ENCODE results near the gene RFTN1. TPM values are rescaled to one million over a fixed set of nuclear protein-coding genes. Genes with fewer than 3 reads are reported as not detected.

RFTN1 gene
- total and polyA plus RNA-seq, 2 donors (not counting 3 experiments of a cell fraction or from before 2014, with no cell fraction given), result 40.3 to 43.3 TPM

DNA sequence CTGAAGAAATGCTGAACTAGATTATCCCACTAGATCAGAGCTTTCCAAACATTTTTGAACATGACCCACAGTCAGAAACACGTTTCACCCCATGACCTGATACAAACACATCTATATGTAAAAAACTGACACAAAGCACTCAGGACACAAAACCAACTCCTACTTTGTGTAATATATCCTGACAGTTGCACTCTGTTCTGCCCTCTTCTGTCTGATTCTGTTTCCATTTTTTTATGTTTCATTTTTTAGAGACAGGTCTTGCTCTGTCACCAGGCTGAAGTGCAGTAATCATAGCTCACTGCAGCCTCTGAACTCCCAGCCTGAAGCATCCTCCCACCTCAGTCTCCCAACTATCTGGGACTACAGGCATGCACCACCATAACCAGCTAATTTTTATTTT is 15.8 kb upstream of the RFTN1 start:
- no TSS peak for BruUV-seq (replicated peaks)
- no peak overlapping the region for H3K4me2 ChIP-seq (ENCODE audit: insufficient read depth, low read length)
- H4K20me1 ChIP-seq (replicated peaks; ENCODE audit: control insufficient read depth, extremely low read depth, insufficient read depth, low read length), result no peaks in the 10 kb centered on the region
- intact Hi-C loops (cut with micrococcal nuclease), result no loop called here
- dilution Hi-C loops (cut with MboI; ENCODE audit: extremely low pct_ligation_motif_present, low sequenced_read_pairs), result no loop called here
- H3K9me1 ChIP-seq (replicated peaks; ENCODE audit: control insufficient read depth, extremely low read depth, insufficient read depth, low read length), result no peaks in the 10 kb centered on the region
- no peaks in the 10 kb centered on the region for H3K9me3 ChIP-seq (replicated peaks; ENCODE audit: control insufficient read depth, insufficient read depth, low read length)
- H3K4me3 ChIP-seq (replicated peaks in 1 of 3; ENCODE audit: insufficient read depth in 1 of 3, low read depth in 1 of 3, low read length in 3 of 3), result no peak overlapping the region
- ChIA-PET CTCF (interaction anchor here (0.8 to 4.6 kb wide), 8 partner anchors 10 to 261 kb away, joined by 3 to 55 read pairs (median 4); no protein-coding TSS in a partner anchor), POLR2A (no interaction called here)
- H3K4me1 ChIP-seq (ENCODE audit: control insufficient read depth, extremely low read depth, insufficient read depth, low read length), result no peaks in the 10 kb centered on the region
- H3K27me3 ChIP-seq (ENCODE audit: control insufficient read depth in 2 of 2, insufficient read depth in 2 of 2, low read length in 2 of 2), result peaks cover 12 to 19% of the 10 kb centered on the region in 2 experiments
- no peak for DNase-seq (ENCODE audit: low read depth, low spot score)
- no peaks in the 10 kb centered on the region for H3K79me2 ChIP-seq (ENCODE audit: control insufficient read depth, insufficient read depth, low read length)
- no peak overlapping the region for H2AFZ ChIP-seq (ENCODE audit: low read depth, low read length)
- FAIRE-seq, result peak; percentile 12
- H3K27ac ChIP-seq (ENCODE audit: insufficient read depth, low read depth, low read length), result no peak overlapping the region
- no peak overlapping the region for H3K9ac ChIP-seq (replicated peaks; ENCODE audit: extremely low read depth, insufficient read depth, low read length)
- TF ChIP-seq MYC (IDR thresholded peaks at IDR 0.05; ENCODE audit: low read depth, low read length), result no peak
- TF ChIP-seq, protein P1, sequence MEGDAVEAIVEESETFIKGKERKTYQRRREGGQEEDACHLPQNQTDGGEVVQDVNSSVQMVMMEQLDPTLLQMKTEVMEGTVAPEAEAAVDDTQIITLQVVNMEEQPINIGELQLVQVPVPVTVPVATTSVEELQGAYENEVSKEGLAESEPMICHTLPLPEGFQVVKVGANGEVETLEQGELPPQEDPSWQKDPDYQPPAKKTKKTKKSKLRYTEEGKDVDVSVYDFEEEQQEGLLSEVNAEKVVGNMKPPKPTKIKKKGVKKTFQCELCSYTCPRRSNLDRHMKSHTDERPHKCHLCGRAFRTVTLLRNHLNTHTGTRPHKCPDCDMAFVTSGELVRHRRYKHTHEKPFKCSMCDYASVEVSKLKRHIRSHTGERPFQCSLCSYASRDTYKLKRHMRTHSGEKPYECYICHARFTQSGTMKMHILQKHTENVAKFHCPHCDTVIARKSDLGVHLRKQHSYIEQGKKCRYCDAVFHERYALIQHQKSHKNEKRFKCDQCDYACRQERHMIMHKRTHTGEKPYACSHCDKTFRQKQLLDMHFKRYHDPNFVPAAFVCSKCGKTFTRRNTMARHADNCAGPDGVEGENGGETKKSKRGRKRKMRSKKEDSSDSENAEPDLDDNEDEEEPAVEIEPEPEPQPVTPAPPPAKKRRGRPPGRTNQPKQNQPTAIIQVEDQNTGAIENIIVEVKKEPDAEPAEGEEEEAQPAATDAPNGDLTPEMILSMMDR (IDR thresholded peaks at IDR 0.05; ENCODE audit: extremely low read depth in 1 of 2, insufficient read depth in 1 of 2, low read depth in 1 of 2, low read length in 2 of 2), result no peak
- TF ChIP-seq, protein P2, sequence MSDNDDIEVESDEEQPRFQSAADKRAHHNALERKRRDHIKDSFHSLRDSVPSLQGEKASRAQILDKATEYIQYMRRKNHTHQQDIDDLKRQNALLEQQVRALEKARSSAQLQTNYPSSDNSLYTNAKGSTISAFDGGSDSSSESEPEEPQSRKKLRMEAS (IDR thresholded peaks at IDR 0.05; ENCODE audit: insufficient read depth, insufficient read length), result no peak
- no peaks in the 10 kb centered on the region for H3K36me3 ChIP-seq (ENCODE audit: control insufficient read depth in 2 of 2, extremely low read depth in 1 of 2, insufficient read depth in 2 of 2, low read length in 2 of 2)

DNA sequence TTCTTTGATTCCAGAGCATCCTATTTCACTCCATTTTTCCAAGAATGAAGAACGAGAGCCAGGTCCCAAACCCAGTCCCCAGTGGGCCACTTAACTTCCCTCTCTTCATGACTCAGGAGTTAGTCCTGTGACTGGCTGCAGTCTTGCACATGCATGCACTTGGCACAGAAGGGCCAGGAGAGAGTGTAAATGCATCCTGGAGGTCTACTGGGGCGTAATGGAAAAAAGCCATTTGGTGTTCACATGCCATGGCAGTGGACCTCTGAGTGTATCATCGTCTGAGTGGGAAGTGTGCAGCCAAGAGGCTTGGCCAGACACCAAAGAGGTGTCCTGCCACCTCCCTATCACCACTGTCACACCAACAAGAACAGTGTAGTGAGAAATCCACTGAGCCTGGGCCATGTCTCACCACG is 15.1 kb upstream of the RFTN1 start:
- Histone ChIP-seq H3K9me3 (replicated peaks; ENCODE audit: control insufficient read depth, insufficient read depth, low read length) (no peaks in the 10 kb centered on the region), H3K27ac (ENCODE audit: insufficient read depth, low read depth, low read length) (no peak overlapping the region), H3K27me3 (ENCODE audit: control insufficient read depth in 2 of 2, insufficient read depth in 2 of 2, low read length in 2 of 2) (peaks cover 12 to 18% of the 10 kb centered on the region in 2 experiments), H3K4me1 (ENCODE audit: control insufficient read depth, extremely low read depth, insufficient read depth, low read length) (no peaks in the 10 kb centered on the region), H2AFZ (ENCODE audit: low read depth, low read length) (no peak overlapping the region), H3K9ac (replicated peaks; ENCODE audit: extremely low read depth, insufficient read depth, low read length) (no peak overlapping the region), H3K4me3 (replicated peaks in 1 of 3; ENCODE audit: insufficient read depth in 1 of 3, low read depth in 1 of 3, low read length in 3 of 3) (no peak overlapping the region), H3K79me2 (ENCODE audit: control insufficient read depth, insufficient read depth, low read length) (no peaks in the 10 kb centered on the region), H3K9me1 (replicated peaks; ENCODE audit: control insufficient read depth, extremely low read depth, insufficient read depth, low read length) (no peaks in the 10 kb centered on the region), H3K36me3 (ENCODE audit: control insufficient read depth in 2 of 2, extremely low read depth in 1 of 2, insufficient read depth in 2 of 2, low read length in 2 of 2) (no peaks in the 10 kb centered on the region), H3K4me2 (ENCODE audit: insufficient read depth, low read length) (no peak overlapping the region), H4K20me1 (replicated peaks; ENCODE audit: control insufficient read depth, extremely low read depth, insufficient read depth, low read length) (no peaks in the 10 kb centered on the region)
- ChIA-PET POLR2A (no interaction called here), CTCF (interaction anchor here (0.7 to 4.6 kb wide), 4 partner anchors 8 to 238 kb away, joined by 3 to 55 read pairs (median 13); no protein-coding TSS in a partner anchor)
- TF ChIP-seq, protein P1 (IDR thresholded peaks at IDR 0.05; ENCODE audit: extremely low read depth in 1 of 2, insufficient read depth in 1 of 2, low read depth in 1 of 2, low read length in 2 of 2), result no peak
- TF ChIP-seq JUN (IDR thresholded peaks at IDR 0.05; ENCODE audit: borderline replicate concordance, insufficient read depth, insufficient read length, low read depth) (no peak), FOS (IDR thresholded peaks at IDR 0.05; ENCODE audit: borderline replicate concordance, insufficient read depth, low read length) (no peak), POLR2A (IDR thresholded peaks at IDR 0.05; ENCODE audit: low read depth, low read length) (no peak), POLR2AphosphoS5 (IDR thresholded peaks at IDR 0.05; ENCODE audit: insufficient read depth, low read depth, low read length) (no peak), MYC (IDR thresholded peaks at IDR 0.05; ENCODE audit: low read depth, low read length) (no peak), EZH2 (IDR thresholded peaks at IDR 0.05; ENCODE audit: borderline replicate concordance, low read depth, low read length, severe bottlenecking) (no peak), GATA2 (IDR thresholded peaks at IDR 0.05; ENCODE audit: insufficient read depth, insufficient read length, low read depth, low read length) (no peak)
- TF ChIP-seq, protein P2 (IDR thresholded peaks at IDR 0.05; ENCODE audit: insufficient read depth, insufficient read length), result no peak
- no peak for DNase-seq (ENCODE audit: low read depth, low spot score)
- no peak for FAIRE-seq
- no TSS peak for BruUV-seq (replicated peaks)
- intact Hi-C loops (cut with micrococcal nuclease), result no loop called here
- dilution Hi-C loops (cut with MboI; ENCODE audit: extremely low pct_ligation_motif_present, low sequenced_read_pairs), result no loop called here
